Astrocyte (in vitro differentiated cells and primary cell): Measurements from ENCODE around the gene SERF2.

ENCODE experiments used
- EZH2 ChIP-seq: IDR thresholded peaks from 2 replicates; pipeline ENCODE4 v1.6.1; 2012; ENCODE audit warnings: mild to moderate bottlenecking, low read length, inconsistent platforms; ENCODE audit not compliant: insufficient read depth
- TF ChIP-seq, protein P1 (sequence below): IDR thresholded peaks from 2 replicates; pipeline ENCODE4 v1.5.1; 2011; ENCODE audit warnings: low read depth, mild to moderate bottlenecking, inconsistent platforms, low read length, moderate library complexity; ENCODE audit not compliant: insufficient read depth

DNA sequence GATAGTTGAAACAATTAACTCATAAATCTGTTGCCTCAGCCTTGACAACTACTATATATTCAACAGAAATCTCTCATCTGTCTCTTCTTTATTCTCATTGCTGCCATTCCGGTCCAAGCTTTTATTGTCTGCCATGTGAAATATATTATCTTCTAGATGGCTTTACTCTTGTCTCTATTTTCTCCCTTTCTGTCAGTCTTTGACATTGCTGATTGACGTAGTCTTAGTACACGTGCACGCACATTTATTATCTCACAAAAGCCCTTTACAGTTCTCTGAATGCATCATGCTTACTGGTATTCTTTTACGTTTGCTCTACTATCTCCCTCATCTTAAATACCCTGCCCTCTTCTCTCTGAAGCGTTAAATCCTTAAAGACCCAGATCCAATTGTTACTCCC is 40.2 kb upstream of the SERF2 start:
- TF ChIP-seq, protein P1, sequence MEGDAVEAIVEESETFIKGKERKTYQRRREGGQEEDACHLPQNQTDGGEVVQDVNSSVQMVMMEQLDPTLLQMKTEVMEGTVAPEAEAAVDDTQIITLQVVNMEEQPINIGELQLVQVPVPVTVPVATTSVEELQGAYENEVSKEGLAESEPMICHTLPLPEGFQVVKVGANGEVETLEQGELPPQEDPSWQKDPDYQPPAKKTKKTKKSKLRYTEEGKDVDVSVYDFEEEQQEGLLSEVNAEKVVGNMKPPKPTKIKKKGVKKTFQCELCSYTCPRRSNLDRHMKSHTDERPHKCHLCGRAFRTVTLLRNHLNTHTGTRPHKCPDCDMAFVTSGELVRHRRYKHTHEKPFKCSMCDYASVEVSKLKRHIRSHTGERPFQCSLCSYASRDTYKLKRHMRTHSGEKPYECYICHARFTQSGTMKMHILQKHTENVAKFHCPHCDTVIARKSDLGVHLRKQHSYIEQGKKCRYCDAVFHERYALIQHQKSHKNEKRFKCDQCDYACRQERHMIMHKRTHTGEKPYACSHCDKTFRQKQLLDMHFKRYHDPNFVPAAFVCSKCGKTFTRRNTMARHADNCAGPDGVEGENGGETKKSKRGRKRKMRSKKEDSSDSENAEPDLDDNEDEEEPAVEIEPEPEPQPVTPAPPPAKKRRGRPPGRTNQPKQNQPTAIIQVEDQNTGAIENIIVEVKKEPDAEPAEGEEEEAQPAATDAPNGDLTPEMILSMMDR: no peak
- TF ChIP-seq EZH2: no peak
